ENCODE data around the gene CCDC88A. TPM values are rescaled to one million over a fixed set of nuclear protein-coding genes. Genes with fewer than 3 reads are reported as not detected.
"Not testable (repeated sequence)": the region's sequence is repeated elsewhere in the genome, so short reads cannot be mapped to it uniquely, and the experiment has no call there.

CCDC88A gene
- polyA plus RNA-seq, 12 donors: 43.3 to 229 (median 73.6) TPM

- DNase-seq: no peak
These were observed 174.2 kb downstream of the CCDC88A start for GRCh38 chr2:55245411-55245810.

GRCh38 chr2:55242617-55243016 lies 177.0 kb downstream of the CCDC88A start:
- no peak for DNase-seq

GRCh38 chr2:55241582-55241981 lies 178.1 kb downstream of the CCDC88A start:
- DNase-seq: not testable (repeated sequence)

- no peak for DNase-seq
These were observed 179.9 kb downstream of the CCDC88A start for GRCh38 chr2:55239656-55240222.

Other genes starting within 250 kb of the CCDC88A start
- gene CLHC1, start 187.6 kb downstream of the CCDC88A start, polyA plus RNA-seq (ENCODE audit: insufficient read length in 12 of 12): 10 to 100 TPM in 7 of 12 donors, 1 to 10 TPM in 3, not detected in 2; 7.0 to 17.3 (median 13.8) TPM
- 1,000 to 10,000 TPM in 11 of 12 donors, not detected in 1; 1,296 to 2,513 (median 2,014) TPM for gene RPS27A, start 187.2 kb downstream of the CCDC88A start, polyA plus RNA-seq (ENCODE audit: insufficient read length in 12 of 12)
- 10 to 100 TPM in 11 of 12 donors, not detected in 1; 19.6 to 33.7 (median 22.9) TPM for gene MTIF2, start 150.6 kb downstream of the CCDC88A start, polyA plus RNA-seq (ENCODE audit: insufficient read length in 12 of 12)
- 10 to 100 TPM in 11 of 12 donors, not detected in 1; 21.6 to 69.5 (median 31.8) TPM for gene CFAP36, start 99.9 kb upstream of the CCDC88A start, polyA plus RNA-seq (ENCODE audit: insufficient read length in 12 of 12)
- gene PPP4R3B, start 197.8 kb upstream of the CCDC88A start, polyA plus RNA-seq (ENCODE audit: insufficient read length in 12 of 12): 10 to 100 TPM in 11 of 12 donors, not detected in 1; 37.0 to 59.7 (median 47.5) TPM